Fibroblast of villous mesenchyme (primary cell): ENCODE measurements around the gene OR51D1. TPM values are rescaled to one million over a fixed set of nuclear protein-coding genes. Genes with fewer than 3 reads are reported as not detected.

ENCODE experiments used
- DNase-seq: peaks from one replicate; pipeline ENCODE4 v3.0.0-alpha.2; 2010; ENCODE audit warnings: low read depth
- H3K4me3 ChIP-seq: 2 replicates; pipeline ENCODE4 v1.5.1; 2011; ENCODE audit warnings: low read depth, mild to moderate bottlenecking, low read length
- CTCF ChIP-seq: IDR thresholded peaks from 2 replicates; pipeline ENCODE4 v1.5.1; 2012; ENCODE audit warnings: low read depth, mild to moderate bottlenecking, low read length; ENCODE audit not compliant: insufficient read depth
- total RNA-seq: library from RNA; depleted of rRNA; stranded (reverse); fragments of >200 nt; gene quantifications from 2 replicates; pipeline ENCODE4 v1.2.3, GENCODE V29; 2012

The OR51D1 gene
- not detected in 2 replicates for total RNA-seq

- DNase-seq = peak; percentile 67
- H3K4me3 ChIP-seq = peak within 1 kb of the TSS; percentile 21
- TF ChIP-seq CTCF = peak; percentile 93
These were observed at the start of gene OR51D1 for GRCh38 chr11:4636962-4637661. Gene OR51D1 (plus strand): TSS chr11:4637477. CDS start chr11:4639791, 2,314 bp downstream.

GRCh38 chr11:4589017-4589416 is 48.3 kb upstream of the OR51D1 start:
- no peak for TF ChIP-seq CTCF
- H3K4me3 ChIP-seq = no peak overlapping the region
- DNase-seq = no peak

GRCh38 chr11:4593739-4594138 is 43.5 kb upstream of the OR51D1 start, which contains the start of gene OR52I1:
Gene OR52I1 (plus strand): TSS chr11:4594039. CDS start chr11:4594039, 0 bp downstream.
- H3K4me3 ChIP-seq = no peak within 1 kb of the TSS
- no peak for DNase-seq
- no peak for TF ChIP-seq CTCF

GRCh38 chr11:4605057-4605456 is 32.2 kb upstream of the OR51D1 start:
- no peak overlapping the region for H3K4me3 ChIP-seq
- DNase-seq = no peak
- no peak for TF ChIP-seq CTCF

GRCh38 chr11:4606231-4607015 is 30.9 kb upstream of the OR51D1 start:
- no peak for TF ChIP-seq CTCF
- peak overlapping the region; percentile 78 for H3K4me3 ChIP-seq
- DNase-seq = peak; percentile 20

- DNase-seq = peak; percentile 9
- TF ChIP-seq CTCF = no peak
- peak overlapping the region; percentile 78 for H3K4me3 ChIP-seq
These were observed 30.2 kb upstream of the OR51D1 start for GRCh38 chr11:4607096-4607495.
